Adipocyte (in vitro differentiated cells): ENCODE results near the gene PDE6A.
A peak's percentile ranks its signal among the peaks of the same experiment; 100 is the strongest.
"Not testable (repeated sequence)": the region's sequence is repeated elsewhere in the genome, so short reads cannot be mapped to it uniquely, and the experiment has no call there.

Experiments used
- DNase-seq: peaks from one replicate; pipeline ENCODE4 v3.0.0-alpha.2; 2015; ENCODE audit warnings: low read depth
- H3K27me3 ChIP-seq: replicated peaks from 2 replicates; pipeline ENCODE4 v1.7.0; 2013; ENCODE audit warnings: mild to moderate bottlenecking, low read length, moderate library complexity; ENCODE audit not compliant: control insufficient read depth, insufficient read depth
- H3K36me3 ChIP-seq: 2 replicates; pipeline ENCODE4 v1.7.0; 2013; ENCODE audit warnings: low read length, mild to moderate bottlenecking, moderate library complexity; ENCODE audit not compliant: control insufficient read depth, insufficient read depth, severe bottlenecking
- H3K4me1 ChIP-seq: 2 replicates; pipeline ENCODE4 v1.7.0; 2013; ENCODE audit warnings: mild to moderate bottlenecking, low read length, moderate library complexity; ENCODE audit not compliant: control insufficient read depth, insufficient read depth
- H3K4me3 ChIP-seq: 2 replicates; pipeline ENCODE4 v1.7.0; 2013; ENCODE audit warnings: mild to moderate bottlenecking, low read length, moderate library complexity
- H3K9ac ChIP-seq: 2 replicates; pipeline ENCODE4 v1.7.0; 2013; ENCODE audit warnings: mild to moderate bottlenecking, low read length, moderate library complexity
- H3K9me3 ChIP-seq: 2 replicates; pipeline ENCODE4 v1.7.0; 2013; ENCODE audit warnings: mild to moderate bottlenecking, low read length, moderate library complexity; ENCODE audit not compliant: control insufficient read depth

PDE6A gene

GRCh38 chr5:149871471-149871870 lies 73.1 kb downstream of the PDE6A start:
- H3K4me3 ChIP-seq = no peak overlapping the region
- H3K36me3 ChIP-seq = no peaks in the 10 kb centered on the region
- no peak overlapping the region for H3K9ac ChIP-seq
- peaks cover 5% of the 10 kb centered on the region for H3K9me3 ChIP-seq
- no peak for DNase-seq
- peaks cover 42% of the 10 kb centered on the region for H3K27me3 ChIP-seq
- H3K4me1 ChIP-seq = no peaks in the 10 kb centered on the region

DNA sequence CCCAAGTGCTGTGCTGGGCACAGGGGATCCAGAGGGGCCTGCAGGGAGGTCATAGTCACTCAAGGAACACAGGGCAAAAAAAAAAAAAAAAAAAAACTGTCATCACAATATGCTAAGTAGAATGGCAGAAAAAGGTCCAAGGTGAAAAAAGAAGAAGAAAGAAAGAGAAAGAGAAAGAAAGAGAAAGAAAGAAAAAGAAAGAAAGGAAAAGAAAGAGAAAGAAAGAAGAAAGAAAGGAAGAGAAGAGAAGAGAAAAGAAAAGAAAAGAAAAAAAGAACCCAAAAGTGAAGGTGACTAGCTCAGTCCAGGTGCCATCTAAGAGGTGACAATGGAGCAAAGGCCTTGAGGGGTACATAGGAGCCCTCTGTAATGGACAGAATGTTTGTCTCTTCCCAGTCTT lies 73.9 kb downstream of the PDE6A start:
- H3K4me3 ChIP-seq = no peak overlapping the region
- H3K27me3 ChIP-seq = peaks cover 40% of the 10 kb centered on the region
- H3K9ac ChIP-seq = no peak overlapping the region
- H3K9me3 ChIP-seq = peaks cover 11% of the 10 kb centered on the region
- no peaks in the 10 kb centered on the region for H3K36me3 ChIP-seq
- no peaks in the 10 kb centered on the region for H3K4me1 ChIP-seq
- DNase-seq = no peak

- peaks cover 35% of the 10 kb centered on the region for H3K27me3 ChIP-seq
- no peak overlapping the region for H3K9ac ChIP-seq
- no peaks in the 10 kb centered on the region for H3K36me3 ChIP-seq
- no peak for DNase-seq
- H3K4me3 ChIP-seq = no peak overlapping the region
- no peaks in the 10 kb centered on the region for H3K4me1 ChIP-seq
- peaks cover 11% of the 10 kb centered on the region for H3K9me3 ChIP-seq
These were observed 74.4 kb downstream of the PDE6A start for GRCh38 chr5:149870232-149870631.

- Histone ChIP-seq H3K27me3 (peaks cover 27% of the 10 kb centered on the region), H3K4me3 (no peak overlapping the region), H3K36me3 (no peaks in the 10 kb centered on the region), H3K9me3 (peaks cover 11% of the 10 kb centered on the region), H3K4me1 (no peaks in the 10 kb centered on the region), H3K9ac (no peak overlapping the region)
- DNase-seq = no peak
These were observed 75.2 kb downstream of the PDE6A start for GRCh38 chr5:149869411-149869821.

- DNase-seq = no peak
- H3K27me3 ChIP-seq = peaks cover 13% of the 10 kb centered on the region
- peaks cover 11% of the 10 kb centered on the region for H3K9me3 ChIP-seq
These were observed 78.8 kb downstream of the PDE6A start for GRCh38 chr5:149865746-149866145.

GRCh38 chr5:149863830-149864229 lies 80.8 kb downstream of the PDE6A start:
- H3K4me1 ChIP-seq = no peaks in the 10 kb centered on the region
- H3K36me3 ChIP-seq = no peaks in the 10 kb centered on the region
- H3K9ac ChIP-seq = no peak overlapping the region
- peaks cover 4% of the 10 kb centered on the region for H3K27me3 ChIP-seq
- peaks cover 11% of the 10 kb centered on the region for H3K9me3 ChIP-seq
- DNase-seq = no peak
- H3K4me3 ChIP-seq = no peak overlapping the region

More at GRCh38 chr5:149865746-149866145, 78.8 kb downstream of the PDE6A start:
- Histone ChIP-seq H3K36me3 (no peaks in the 10 kb centered on the region), H3K9ac (no peak overlapping the region), H3K4me3 (no peak overlapping the region), H3K4me1 (no peaks in the 10 kb centered on the region)

DNA sequence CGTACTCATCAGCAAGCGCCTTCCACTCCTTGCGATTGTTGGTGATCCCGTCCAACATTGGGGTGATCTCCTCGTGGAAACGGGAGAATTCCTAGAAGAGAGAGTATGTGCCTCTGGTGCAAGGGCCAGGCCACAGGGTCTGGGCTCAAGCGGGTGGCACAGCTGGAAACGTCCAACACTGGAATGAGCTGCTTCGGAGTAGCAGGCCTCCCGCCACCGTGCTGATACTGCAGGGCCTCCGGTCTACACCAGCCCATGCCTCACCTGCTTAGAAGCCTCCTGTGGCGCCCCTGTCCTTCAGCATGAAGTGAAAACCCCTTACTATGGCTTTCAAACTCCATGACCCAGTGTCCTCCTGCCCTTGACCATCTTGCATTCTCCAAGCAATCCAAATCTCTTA lies 81.4 kb downstream of the PDE6A start:
- H3K4me1 ChIP-seq = no peaks in the 10 kb centered on the region
- no peak overlapping the region for H3K9ac ChIP-seq
- peaks cover 4% of the 10 kb centered on the region for H3K27me3 ChIP-seq
- H3K9me3 ChIP-seq = peaks cover 11% of the 10 kb centered on the region
- no peak overlapping the region for H3K4me3 ChIP-seq
- no peak for DNase-seq
- H3K36me3 ChIP-seq = no peaks in the 10 kb centered on the region

GRCh38 chr5:149860801-149861322 lies 83.7 kb downstream of the PDE6A start:
- DNase-seq = no peak
- Histone ChIP-seq H3K9ac (no peak overlapping the region), H3K27me3 (no peaks in the 10 kb centered on the region), H3K4me3 (no peak overlapping the region), H3K4me1 (peaks cover 6% of the 10 kb centered on the region), H3K9me3 (peaks cover under 1% of the 10 kb centered on the region), H3K36me3 (no peaks in the 10 kb centered on the region)

GRCh38 chr5:149859746-149860145 lies 84.8 kb downstream of the PDE6A start:
- no peaks in the 10 kb centered on the region for H3K27me3 ChIP-seq
- no peak for DNase-seq
- no peak overlapping the region for H3K4me3 ChIP-seq
- no peak overlapping the region for H3K9ac ChIP-seq
- H3K9me3 ChIP-seq = no peaks in the 10 kb centered on the region
- no peaks in the 10 kb centered on the region for H3K36me3 ChIP-seq
- peaks cover 6% of the 10 kb centered on the region for H3K4me1 ChIP-seq

GRCh38 chr5:149858481-149858880 lies 86.1 kb downstream of the PDE6A start:
- H3K9ac ChIP-seq, H3K9me3 ChIP-seq, H3K4me3 ChIP-seq, H3K4me1 ChIP-seq, H3K27me3 ChIP-seq, DNase-seq, H3K36me3 ChIP-seq: not testable (repeated sequence)

DNA sequence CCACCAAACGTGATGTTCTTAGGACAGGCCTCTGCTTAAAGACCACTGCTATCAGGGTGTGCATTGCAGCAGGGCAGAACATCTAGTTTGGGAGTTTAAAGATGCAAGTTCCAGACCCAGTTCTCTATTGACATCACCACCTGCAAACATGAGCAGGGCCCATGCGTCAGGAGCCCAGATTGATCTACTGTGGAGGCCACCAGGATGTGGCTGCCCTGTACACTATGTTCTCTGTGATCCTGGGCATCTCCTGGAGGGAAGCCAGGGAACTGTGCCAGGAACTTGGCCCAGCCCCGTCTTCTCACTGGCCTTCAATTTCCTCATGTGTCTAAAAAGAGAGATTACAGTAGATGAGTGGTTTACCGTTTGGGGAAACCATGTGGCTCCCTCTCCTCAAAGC lies 87.1 kb downstream of the PDE6A start:
- H3K9me3 ChIP-seq = no peaks in the 10 kb centered on the region
- DNase-seq = peak; percentile 36

GRCh38 chr5:149855366-149855765 lies 89.2 kb downstream of the PDE6A start:
- Histone ChIP-seq H3K9ac (no peak overlapping the region), H3K4me3 (no peak overlapping the region), H3K9me3 (no peaks in the 10 kb centered on the region), H3K4me1 (peaks cover 6% of the 10 kb centered on the region), H3K27me3 (no peaks in the 10 kb centered on the region), H3K36me3 (no peaks in the 10 kb centered on the region)
- DNase-seq = peak; percentile 66

More for the DNA sequence above, 87.1 kb downstream of the PDE6A start:
- Histone ChIP-seq H3K4me3 (no peak overlapping the region), H3K27me3 (no peaks in the 10 kb centered on the region), H3K4me1 (peaks cover 6% of the 10 kb centered on the region), H3K9ac (no peak overlapping the region), H3K36me3 (no peaks in the 10 kb centered on the region)
